ENCODE measurements around the gene COPS2.

COPS2 gene

GRCh38 chr15:49145651-49146609 lies 9.5 kb downstream of the COPS2 start:
- peaks cover 54% of the 10 kb centered on the region for H3K36me3 Mint-ChIP-seq (ENCODE audit: low read depth)
- no peak overlapping the region for H3K4me3 Mint-ChIP-seq
- H3K9me3 Mint-ChIP-seq: no peaks in the 10 kb centered on the region
- no peak overlapping the region for H3K27ac Mint-ChIP-seq
- H3K27me3 Mint-ChIP-seq: no peaks in the 10 kb centered on the region
- peaks cover 45% of the 10 kb centered on the region for H3K4me1 Mint-ChIP-seq (ENCODE audit: low read depth)

GRCh38 chr15:49137861-49138260 lies 17.5 kb downstream of the COPS2 start:
- Mint-ChIP-seq H3K36me3 (ENCODE audit: low read depth) (peaks cover 81% of the 10 kb centered on the region), H3K4me3 (no peak overlapping the region), H3K9me3 (no peaks in the 10 kb centered on the region), H3K27ac (no peak overlapping the region), H3K4me1 (ENCODE audit: low read depth) (peaks cover 25% of the 10 kb centered on the region), H3K27me3 (no peaks in the 10 kb centered on the region)

- no peaks in the 10 kb centered on the region for H3K27me3 Mint-ChIP-seq
- no peak overlapping the region for H3K4me3 Mint-ChIP-seq
- H3K9me3 Mint-ChIP-seq: no peaks in the 10 kb centered on the region
- peak overlapping the region; percentile 26 for H3K27ac Mint-ChIP-seq
- H3K36me3 Mint-ChIP-seq (ENCODE audit: low read depth): peaks cover 73% of the 10 kb centered on the region
- H3K4me1 Mint-ChIP-seq (ENCODE audit: low read depth): peaks cover 25% of the 10 kb centered on the region
Measured at GRCh38 chr15:49135911-49136310, 19.5 kb downstream of the COPS2 start.

- Mint-ChIP-seq H3K27me3 (no peaks in the 10 kb centered on the region), H3K4me3 (no peak overlapping the region), H3K36me3 (ENCODE audit: low read depth) (peaks cover 72% of the 10 kb centered on the region), H3K9me3 (no peaks in the 10 kb centered on the region), H3K27ac (peak overlapping the region; percentile 38), H3K4me1 (ENCODE audit: low read depth) (peaks cover 25% of the 10 kb centered on the region)
Measured at GRCh38 chr15:49135342-49135857, 20.0 kb downstream of the COPS2 start.

- no peak overlapping the region for H3K4me3 Mint-ChIP-seq
- no peaks in the 10 kb centered on the region for H3K27me3 Mint-ChIP-seq
- H3K4me1 Mint-ChIP-seq (ENCODE audit: low read depth): peaks cover 25% of the 10 kb centered on the region
- H3K36me3 Mint-ChIP-seq (ENCODE audit: low read depth): peaks cover 74% of the 10 kb centered on the region
- H3K9me3 Mint-ChIP-seq: no peaks in the 10 kb centered on the region
- H3K27ac Mint-ChIP-seq: peak overlapping the region; percentile 38
Measured at GRCh38 chr15:49134683-49135341, 20.6 kb downstream of the COPS2 start.

- Mint-ChIP-seq H3K27ac (no peak overlapping the region), H3K4me3 (no peak overlapping the region), H3K27me3 (no peaks in the 10 kb centered on the region), H3K4me1 (ENCODE audit: low read depth) (peaks cover 15% of the 10 kb centered on the region), H3K36me3 (ENCODE audit: low read depth) (peaks cover 77% of the 10 kb centered on the region), H3K9me3 (no peaks in the 10 kb centered on the region)
Measured at GRCh38 chr15:49131403-49131802, 24.0 kb downstream of the COPS2 start.

- Mint-ChIP-seq H3K4me1 (ENCODE audit: low read depth) (no peaks in the 10 kb centered on the region), H3K9me3 (no peaks in the 10 kb centered on the region), H3K36me3 (ENCODE audit: low read depth) (peaks cover 56% of the 10 kb centered on the region), H3K27me3 (no peaks in the 10 kb centered on the region), H3K27ac (no peak overlapping the region), H3K4me3 (no peak overlapping the region)
Measured at GRCh38 chr15:49124371-49124770, 31.0 kb downstream of the COPS2 start.

- Mint-ChIP-seq H3K36me3 (ENCODE audit: low read depth) (peaks cover 46% of the 10 kb centered on the region), H3K4me1 (ENCODE audit: low read depth) (no peaks in the 10 kb centered on the region), H3K27ac (no peak overlapping the region), H3K27me3 (no peaks in the 10 kb centered on the region), H3K9me3 (no peaks in the 10 kb centered on the region), H3K4me3 (no peak overlapping the region)
Measured at GRCh38 chr15:49122541-49123062, 32.8 kb downstream of the COPS2 start.

- peaks cover 44% of the 10 kb centered on the region for H3K36me3 Mint-ChIP-seq (ENCODE audit: low read depth)
Measured at GRCh38 chr15:49121901-49122300, 33.5 kb downstream of the COPS2 start.

GRCh38 chr15:49120832-49121231 lies 34.6 kb downstream of the COPS2 start:
- Mint-ChIP-seq H3K9me3 (no peaks in the 10 kb centered on the region), H3K4me3 (no peak overlapping the region), H3K27me3 (no peaks in the 10 kb centered on the region), H3K36me3 (ENCODE audit: low read depth) (peaks cover 50% of the 10 kb centered on the region), H3K27ac (peak overlapping the region; percentile 17), H3K4me1 (ENCODE audit: low read depth) (peaks cover 3% of the 10 kb centered on the region)

More at GRCh38 chr15:49121901-49122300, 33.5 kb downstream of the COPS2 start:
- peaks cover under 1% of the 10 kb centered on the region for H3K4me1 Mint-ChIP-seq (ENCODE audit: low read depth)
- H3K27me3 Mint-ChIP-seq: no peaks in the 10 kb centered on the region
- no peak overlapping the region for H3K27ac Mint-ChIP-seq
- H3K9me3 Mint-ChIP-seq: no peaks in the 10 kb centered on the region
- H3K4me3 Mint-ChIP-seq: no peak overlapping the region

- Mint-ChIP-seq H3K27me3 (no peaks in the 10 kb centered on the region), H3K27ac (no peak overlapping the region), H3K4me3 (no peak overlapping the region), H3K4me1 (ENCODE audit: low read depth) (peaks cover 3% of the 10 kb centered on the region), H3K36me3 (ENCODE audit: low read depth) (peaks cover 66% of the 10 kb centered on the region), H3K9me3 (peaks cover 21% of the 10 kb centered on the region)
Measured at GRCh38 chr15:49116108-49116857, 39.1 kb downstream of the COPS2 start.

- H3K4me3 Mint-ChIP-seq: no peak overlapping the region
- H3K4me1 Mint-ChIP-seq (ENCODE audit: low read depth): peaks cover 3% of the 10 kb centered on the region
- peaks cover 22% of the 10 kb centered on the region for H3K9me3 Mint-ChIP-seq
- no peak overlapping the region for H3K27ac Mint-ChIP-seq
- no peaks in the 10 kb centered on the region for H3K27me3 Mint-ChIP-seq
- peaks cover 63% of the 10 kb centered on the region for H3K36me3 Mint-ChIP-seq (ENCODE audit: low read depth)
Measured at GRCh38 chr15:49115062-49115461, 40.3 kb downstream of the COPS2 start.

GRCh38 chr15:49110158-49110944 lies 45.0 kb downstream of the COPS2 start:
- H3K27me3 Mint-ChIP-seq: no peaks in the 10 kb centered on the region
- peaks cover 22% of the 10 kb centered on the region for H3K9me3 Mint-ChIP-seq
- H3K4me1 Mint-ChIP-seq (ENCODE audit: low read depth): no peaks in the 10 kb centered on the region
- no peak overlapping the region for H3K27ac Mint-ChIP-seq
- H3K4me3 Mint-ChIP-seq: no peak overlapping the region
- peaks cover 73% of the 10 kb centered on the region for H3K36me3 Mint-ChIP-seq (ENCODE audit: low read depth)

GRCh38 chr15:49103002-49103401 lies 52.4 kb downstream of the COPS2 start:
- Mint-ChIP-seq H3K36me3 (ENCODE audit: low read depth) (peaks cover 23% of the 10 kb centered on the region), H3K27ac (no peak overlapping the region), H3K4me3 (no peak overlapping the region), H3K4me1 (ENCODE audit: low read depth) (no peaks in the 10 kb centered on the region), H3K9me3 (no peaks in the 10 kb centered on the region), H3K27me3 (no peaks in the 10 kb centered on the region)
